SK-N-SH treated with all-trans-retinoic acid at 6 μM for 48 hours (cell line): ENCODE measurements around the gene GUCA2B.

Source experiments
- ATAC-seq: fragments of 200-7000 bp; cut with Tn5 transposase; 3 replicates; pipeline ENCODE4 v1.9.1; 2020; ENCODE audit warnings: mild to moderate bottlenecking, moderate library complexity
- PPARA ChIP-seq: fragments of 250-450 bp; sonication (Bioruptor Pico); IDR thresholded peaks from 2 replicates; pipeline ENCODE4 v1.5.0; 2020; ENCODE audit warnings: mild to moderate bottlenecking, borderline replicate concordance
- SNAI2 ChIP-seq: fragments of 250-450 bp; sonication (Bioruptor Pico); IDR thresholded peaks from 2 replicates; pipeline ENCODE4 v1.5.0; 2020; ENCODE audit warnings: mild to moderate bottlenecking, moderate library complexity
- ZFP30 ChIP-seq: fragments of 450-650 bp; formaldehyde crosslinking; IDR thresholded peaks from 2 replicates; pipeline ENCODE4 v1.5.0; 2022; ENCODE audit warnings: mild to moderate bottlenecking, moderate library complexity
- TF ChIP-seq, protein P1 (sequence below): fragments of 250-450 bp; sonication (Bioruptor Pico); IDR thresholded peaks from 2 replicates; pipeline ENCODE4 v1.8.0; 2021; ENCODE audit warnings: low read depth, mild to moderate bottlenecking, moderate library complexity, borderline replicate concordance

GUCA2B gene

DNA sequence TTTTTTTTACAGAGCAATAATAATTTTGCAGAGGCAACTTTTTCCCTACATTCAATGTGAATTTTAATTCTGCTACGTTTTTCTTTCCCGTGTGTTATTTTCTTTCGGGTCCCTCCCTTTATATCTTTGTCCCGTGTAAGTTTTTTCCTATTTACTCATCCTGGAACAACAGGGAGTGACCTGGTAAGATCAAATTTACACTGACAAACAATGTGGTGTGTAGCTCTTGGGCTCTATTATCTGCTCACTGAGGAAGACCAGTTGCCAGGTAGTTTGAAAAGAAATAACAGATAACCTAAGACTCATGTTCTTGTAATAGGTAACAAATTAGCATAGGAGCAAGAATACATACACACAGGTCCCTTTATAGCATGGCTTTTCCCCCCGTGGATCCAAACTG is 45.0 kb downstream of the GUCA2B start:
- no peak for TF ChIP-seq PPARA (CRISPR knock-in tag)
- TF ChIP-seq, protein P1, sequence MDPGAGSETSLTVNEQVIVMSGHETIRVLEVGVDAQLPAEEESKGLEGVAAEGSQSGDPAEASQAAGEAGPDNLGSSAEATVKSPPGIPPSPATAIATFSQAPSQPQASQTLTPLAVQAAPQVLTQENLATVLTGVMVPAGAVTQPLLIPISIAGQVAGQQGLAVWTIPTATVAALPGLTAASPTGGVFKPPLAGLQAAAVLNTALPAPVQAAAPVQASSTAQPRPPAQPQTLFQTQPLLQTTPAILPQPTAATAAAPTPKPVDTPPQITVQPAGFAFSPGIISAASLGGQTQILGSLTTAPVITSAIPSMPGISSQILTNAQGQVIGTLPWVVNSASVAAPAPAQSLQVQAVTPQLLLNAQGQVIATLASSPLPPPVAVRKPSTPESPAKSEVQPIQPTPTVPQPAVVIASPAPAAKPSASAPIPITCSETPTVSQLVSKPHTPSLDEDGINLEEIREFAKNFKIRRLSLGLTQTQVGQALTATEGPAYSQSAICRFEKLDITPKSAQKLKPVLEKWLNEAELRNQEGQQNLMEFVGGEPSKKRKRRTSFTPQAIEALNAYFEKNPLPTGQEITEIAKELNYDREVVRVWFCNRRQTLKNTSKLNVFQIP = no peak
- no peak for ATAC-seq

DNA sequence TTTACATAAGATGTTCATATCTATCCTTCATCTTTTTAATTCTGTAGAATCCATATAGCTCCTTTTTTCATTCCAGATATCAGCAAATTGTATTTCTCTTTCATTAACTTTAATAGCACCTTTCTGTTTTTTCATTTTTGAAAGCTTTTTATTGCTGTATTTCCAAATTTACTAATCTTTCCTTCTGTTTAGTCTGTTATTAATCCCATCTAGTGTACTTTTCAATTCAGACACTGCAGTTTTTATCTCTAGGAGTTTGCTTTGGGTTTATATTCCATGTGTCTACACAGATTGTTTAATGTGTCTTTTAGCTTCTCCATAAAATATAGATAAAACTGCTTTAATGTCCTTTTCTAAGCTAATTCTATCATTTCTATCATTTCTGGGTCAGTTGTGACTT is 48.8 kb downstream of the GUCA2B start:
- TF ChIP-seq SNAI2 (CRISPR knock-in tag) (no peak), ZFP30 (CRISPR knock-in tag) (peak; percentile 94)
- ATAC-seq = no peak
